Cortex of kidney (tissue), 1 donor: Measurements from ENCODE around the gene PTPRE.
"Not testable (repeated sequence)": the region's sequence is repeated elsewhere in the genome, so short reads cannot be mapped to it uniquely, and the experiment has no call there.

Source experiments
- DNase-seq: peaks from one replicate; lab custom pipeline; 2025; lab: John Stamatoyannopoulos, UW

The PTPRE gene

GRCh38 chr10:127982601-127983000 is 75.7 kb downstream of the PTPRE start:
- no peak for DNase-seq

GRCh38 chr10:127983344-127984100 is 76.6 kb downstream of the PTPRE start:
- DNase-seq: no peak

GRCh38 chr10:127984945-127985344 is 78.0 kb downstream of the PTPRE start:
- no peak for DNase-seq

GRCh38 chr10:127986531-127987466 is 79.9 kb downstream of the PTPRE start:
- DNase-seq: no peak

- no peak for DNase-seq
Observed at GRCh38 chr10:127987467-127988380, 80.8 kb downstream of the PTPRE start.

GRCh38 chr10:127989481-127990012 is 82.6 kb downstream of the PTPRE start:
- no peak for DNase-seq

GRCh38 chr10:127990132-127990788 is 83.4 kb downstream of the PTPRE start:
- not testable (repeated sequence) for DNase-seq

- no peak for DNase-seq
Observed at GRCh38 chr10:127990846-127991542, 84.1 kb downstream of the PTPRE start.

- no peak for DNase-seq
Observed at GRCh38 chr10:127991543-127992255, 84.8 kb downstream of the PTPRE start.

GRCh38 chr10:127992376-127992775 is 85.5 kb downstream of the PTPRE start:
- no peak for DNase-seq

GRCh38 chr10:127993056-127993690 is 86.3 kb downstream of the PTPRE start:
- DNase-seq: no peak

- no peak for DNase-seq
Observed at GRCh38 chr10:127995939-127996338, 89.0 kb downstream of the PTPRE start.

- DNase-seq: no peak
Observed at GRCh38 chr10:127996586-127996985, 89.7 kb downstream of the PTPRE start.

- no peak for DNase-seq
Observed at GRCh38 chr10:127997271-127997670, 90.4 kb downstream of the PTPRE start.

- DNase-seq: no peak
Observed at GRCh38 chr10:127997937-127998336, 91.0 kb downstream of the PTPRE start.

GRCh38 chr10:127998501-127999144 is 91.7 kb downstream of the PTPRE start:
- no peak for DNase-seq

GRCh38 chr10:127999297-128000129 is 92.6 kb downstream of the PTPRE start:
- DNase-seq: no peak
